T follicular helper cell (primary cell): ENCODE results near the gene ADAT2.
"Not testable (repeated sequence)": the region's sequence is repeated elsewhere in the genome, so short reads cannot be mapped to it uniquely, and the experiment has no call there.

Experiments
- DNase-seq: peaks from one replicate; pipeline ENCODE4 v3.0.0-alpha.2; 2020; ENCODE audit warnings: low read depth
- total RNA-seq, 2 experiments: gene quantifications; one replicate each; lab custom pipeline; 2026; lab: John Stamatoyannopoulos, UW

Gene ADAT2
- 15.3 to 28.9 reads per million in 2 experiments for total RNA-seq

- peak; percentile 88 for DNase-seq
Measured at GRCh38 chr6:143450453-143451371, at the start of gene ADAT2, which contains the start of gene PEX3. TSS of gene ADAT2 (minus strand) at chr6:143450695. CDS start at chr6:143450658, 37 bp downstream. TSS of gene PEX3 (plus strand) at chr6:143450805. CDS start at chr6:143451043, 238 bp downstream.

GRCh38 chr6:143498428-143498827 is 47.9 kb upstream of the ADAT2 start:
- DNase-seq, result no peak

- DNase-seq, result no peak
Measured at GRCh38 chr6:143496974-143497373, 46.5 kb upstream of the ADAT2 start.

DNA sequence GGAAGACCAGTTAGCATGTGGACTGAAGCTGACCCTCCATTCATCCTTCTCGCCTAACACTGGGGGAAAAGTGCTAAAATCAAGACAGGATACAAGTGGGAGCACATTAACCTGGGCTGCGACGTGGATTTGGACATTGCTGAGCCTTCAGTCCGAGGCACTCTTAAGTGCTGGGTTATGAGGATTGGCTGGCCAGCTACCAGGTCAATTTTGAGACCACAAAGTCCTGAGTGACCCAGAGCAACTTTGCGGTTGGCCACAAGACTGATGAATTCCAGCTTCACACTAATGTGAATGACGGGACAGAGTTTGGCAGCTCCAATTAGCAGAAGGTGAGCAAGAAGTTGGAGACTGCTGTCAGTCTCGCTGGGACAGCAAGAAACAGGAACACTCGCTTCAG is 40.3 kb upstream of the ADAT2 start:
- no peak for DNase-seq

- DNase-seq, result no peak
Measured at GRCh38 chr6:143490244-143490643, 39.7 kb upstream of the ADAT2 start.

DNA sequence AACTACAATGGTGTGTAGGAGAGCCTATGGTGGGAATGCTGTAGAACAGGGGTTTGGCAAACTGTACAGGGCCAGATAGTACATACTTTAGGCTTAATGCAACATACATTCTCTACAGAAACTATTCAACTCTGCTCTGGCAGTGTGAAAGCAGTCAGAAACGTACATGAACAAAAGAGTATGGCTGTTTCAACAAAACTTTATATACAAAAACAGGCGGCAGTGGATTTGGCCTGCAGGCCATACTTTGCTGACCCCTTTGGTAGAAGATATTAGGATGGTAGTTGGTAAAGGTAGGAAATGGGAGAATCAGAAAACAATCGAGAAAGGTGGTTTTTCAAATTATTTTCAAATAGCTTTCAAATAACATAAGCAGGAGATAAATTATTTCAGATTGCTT is 36.3 kb upstream of the ADAT2 start:
- DNase-seq, result no peak

DNA sequence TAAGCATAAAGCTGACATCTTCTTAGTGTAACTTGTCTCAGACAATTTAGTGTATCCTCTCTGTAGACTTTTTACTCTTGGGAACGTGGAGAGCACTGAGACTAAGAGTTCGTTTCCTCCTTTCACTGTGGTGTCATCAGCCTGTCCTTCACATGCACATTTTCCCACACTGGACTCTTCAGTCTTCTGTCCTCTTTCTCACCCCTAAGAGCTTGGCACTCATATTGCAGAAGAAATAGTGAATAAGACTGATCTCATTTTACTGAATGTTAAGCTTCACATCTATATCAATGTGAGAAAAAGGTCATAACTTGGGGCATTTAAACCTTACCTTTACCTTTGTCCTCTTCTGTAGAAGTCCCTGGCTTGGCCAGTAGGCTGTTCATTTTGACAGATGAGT is 35.5 kb upstream of the ADAT2 start:
- no peak for DNase-seq

DNA sequence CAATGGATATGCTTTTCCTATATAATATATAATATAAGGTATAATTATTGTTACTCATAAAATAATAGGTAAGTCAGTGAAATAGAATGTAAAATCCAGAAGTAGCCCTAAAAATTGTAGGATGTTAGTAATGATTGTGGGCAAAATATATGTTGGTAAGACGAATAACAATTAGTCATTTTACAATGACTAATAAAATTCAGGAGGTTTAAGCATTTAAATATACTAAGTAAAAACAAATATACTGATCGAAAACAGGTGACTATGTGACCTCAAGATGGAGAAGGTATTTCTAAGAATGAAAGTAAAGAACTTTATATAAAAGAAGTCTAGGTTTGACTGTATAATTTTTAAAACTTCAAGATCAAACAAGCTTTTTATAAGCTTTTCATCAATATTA is 32.1 kb upstream of the ADAT2 start:
- DNase-seq, result no peak

DNA sequence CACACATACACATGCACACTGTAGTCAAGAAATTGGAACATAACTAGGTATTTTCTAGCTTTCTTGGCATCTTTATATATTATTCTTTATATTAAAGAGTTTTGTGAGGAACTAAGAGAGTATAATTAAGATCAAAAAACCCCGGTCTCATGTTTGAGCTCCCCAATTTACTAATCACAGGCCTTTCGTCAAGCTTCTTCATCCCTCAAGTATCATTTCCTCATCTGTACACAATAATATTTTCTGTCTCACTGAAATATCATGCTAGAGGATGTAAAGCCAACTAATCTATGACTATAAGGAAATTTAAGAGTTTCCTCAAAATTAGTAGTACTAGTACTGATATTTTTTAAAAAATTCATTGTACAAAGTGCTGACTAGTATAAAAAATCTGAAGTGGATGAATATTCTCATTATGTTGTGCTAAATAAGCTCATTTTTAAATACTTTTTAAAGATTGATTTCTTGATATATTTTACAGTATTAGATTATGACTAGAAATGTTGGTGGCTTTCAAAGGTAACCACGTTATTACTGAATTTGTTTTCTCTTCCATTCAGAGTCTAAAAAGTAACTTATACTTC is 28.1 kb upstream of the ADAT2 start:
- no peak for DNase-seq

- no peak for DNase-seq
Measured at GRCh38 chr6:143476545-143476944, 26.1 kb upstream of the ADAT2 start.

GRCh38 chr6:143471822-143472221 is 21.3 kb upstream of the ADAT2 start:
- no peak for DNase-seq

DNA sequence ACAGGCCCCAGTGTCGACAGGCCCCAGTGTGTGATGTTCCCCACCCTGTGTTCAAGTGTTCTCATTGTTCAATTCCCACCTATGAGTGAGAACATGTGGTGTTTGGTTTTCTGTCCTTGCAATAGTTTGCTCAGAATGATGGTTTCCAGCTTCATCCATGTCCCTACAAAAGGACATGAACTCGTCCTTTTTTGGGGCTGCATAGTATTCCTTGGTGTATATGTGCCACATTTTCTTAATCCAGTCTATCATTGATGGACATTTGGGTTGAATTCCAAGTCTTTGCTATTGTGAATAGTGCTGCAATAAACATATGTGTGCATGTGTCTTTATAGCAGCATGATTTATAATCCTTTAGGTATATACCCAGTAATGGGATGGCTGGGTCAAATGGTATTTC is 18.3 kb upstream of the ADAT2 start:
- not testable (repeated sequence) for DNase-seq

DNA sequence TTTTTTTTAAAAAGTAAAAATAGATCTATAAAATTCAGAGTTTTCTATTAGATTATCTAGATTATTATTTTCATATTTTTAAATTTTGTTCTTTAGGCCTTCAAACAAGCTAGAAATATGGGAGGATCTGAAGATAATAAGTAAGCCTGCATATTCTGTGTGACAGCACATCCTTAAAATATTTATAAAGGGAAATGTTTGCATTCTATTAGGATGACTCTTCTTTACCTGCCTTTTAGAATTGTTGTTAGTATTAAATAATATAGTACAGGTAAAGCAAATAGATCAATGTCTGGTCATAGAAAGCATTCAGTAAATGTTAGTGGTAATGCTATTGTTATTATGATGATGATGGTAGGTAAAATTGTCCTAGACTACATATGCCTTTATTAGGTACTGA is 17.5 kb upstream of the ADAT2 start:
- DNase-seq, result no peak

DNA sequence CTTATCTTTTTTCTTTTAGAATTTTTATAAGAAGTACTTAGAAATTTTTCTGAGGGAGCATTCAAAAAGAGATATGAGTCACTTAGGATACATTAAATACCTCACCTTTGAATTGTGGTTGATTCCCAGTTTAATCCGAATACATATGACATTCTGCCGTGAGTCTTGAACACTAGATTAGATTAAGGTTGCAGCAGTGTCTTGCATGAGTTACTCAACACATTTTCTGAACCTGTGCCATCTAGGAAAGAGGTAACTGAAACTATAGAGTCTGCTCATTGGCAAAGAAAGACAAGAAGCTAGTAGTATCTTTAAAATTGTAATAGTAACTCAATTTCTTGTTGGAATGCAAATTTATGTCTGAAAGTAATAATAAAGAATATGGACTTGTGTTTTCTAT is 15.1 kb upstream of the ADAT2 start:
- no peak for DNase-seq

GRCh38 chr6:143457563-143458359 is 7.3 kb upstream of the ADAT2 start:
- no peak for DNase-seq

DNA sequence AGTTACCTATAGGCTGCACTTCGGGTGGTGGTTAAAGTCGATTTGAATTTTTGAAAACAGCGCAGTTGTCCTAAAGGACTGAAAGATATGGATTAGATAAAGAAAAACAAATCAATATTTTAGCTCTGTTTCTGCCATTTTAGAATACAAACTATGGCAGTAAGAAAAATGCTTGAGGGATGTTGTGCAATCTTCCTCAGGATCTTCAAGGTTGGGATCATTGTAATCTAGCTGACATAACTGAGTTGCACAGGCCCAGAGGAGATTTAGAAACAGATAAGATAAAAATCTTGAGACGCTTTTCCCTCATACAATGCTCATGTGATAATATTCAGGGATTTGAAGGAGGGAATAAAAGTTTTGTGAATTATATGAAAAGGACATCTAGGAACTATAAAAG is 1.0 kb upstream of the ADAT2 start:
- DNase-seq, result no peak

- DNase-seq, result peak; percentile 21
Measured at GRCh38 chr6:143449714-143450452, 612 bp downstream of the ADAT2 start.

DNA sequence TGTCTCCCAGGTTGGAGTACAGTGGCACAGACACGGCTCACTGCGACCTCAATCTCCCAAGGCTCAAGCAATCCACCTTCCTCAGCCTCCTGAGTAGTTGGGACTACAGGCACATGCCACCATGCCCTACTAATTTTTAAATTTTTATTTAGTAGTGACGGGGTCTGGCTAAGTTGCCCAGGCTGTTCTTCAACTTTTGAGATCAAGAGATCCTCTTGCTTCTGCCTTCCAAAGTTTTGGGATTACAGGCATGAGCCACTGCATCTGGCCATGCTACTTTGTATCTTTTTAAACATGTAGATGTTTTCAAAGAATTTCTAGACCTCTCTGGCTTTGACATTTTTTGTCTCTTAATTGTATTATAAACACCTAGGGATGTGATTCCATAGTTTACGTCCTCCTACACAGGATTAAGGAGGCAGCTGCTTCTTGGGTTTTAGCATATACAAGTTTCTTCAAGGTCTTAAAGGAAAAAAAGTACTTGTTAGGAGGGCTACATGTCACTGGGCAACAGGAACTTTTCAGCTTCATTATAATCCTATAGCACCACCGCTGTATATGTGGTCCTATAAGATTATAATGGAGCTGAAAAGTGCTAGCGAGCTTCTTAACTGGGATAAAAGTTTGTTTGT is 1.3 kb downstream of the ADAT2 start:
- DNase-seq, result no peak

DNA sequence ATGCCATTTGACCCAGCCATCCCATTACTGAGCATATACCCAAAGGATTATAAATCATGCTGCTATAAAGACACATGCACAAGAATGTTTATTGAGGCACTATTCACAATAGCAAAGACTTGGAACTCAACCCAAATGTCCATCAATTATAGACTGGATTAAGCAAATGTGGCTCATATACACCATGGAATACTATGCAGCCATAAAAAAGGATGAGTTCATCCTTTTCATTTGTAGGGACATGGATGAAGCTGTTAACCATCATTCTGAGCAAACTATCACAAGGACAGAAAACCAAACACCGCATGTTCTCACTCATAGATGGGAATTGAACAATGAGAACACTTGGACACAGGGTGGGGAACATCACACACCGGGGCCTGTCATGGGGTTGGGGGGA is 2.6 kb downstream of the ADAT2 start:
- DNase-seq, result not testable (repeated sequence)

GRCh38 chr6:143443096-143443495 is 7.4 kb downstream of the ADAT2 start:
- DNase-seq, result no peak
